Panc1 (cell line): ENCODE results near the gene PHF19. TPM values are rescaled to one million over a fixed set of nuclear protein-coding genes. Genes with fewer than 3 reads are reported as not detected.

Experiments used
- total RNA-seq: library from RNA; stranded (reverse); gene quantifications from one replicate; pipeline ENCODE4 v1.2.1, GENCODE V29; 2021; ENCODE audit not compliant: unreplicated experiment

PHF19 gene
- total RNA-seq, 1 experiment from 2014 or later, result 91.1 TPM

Other genes starting within 250 kb of the PHF19 start
- gene MEGF9, start 162.7 kb downstream of the PHF19 start, total RNA-seq, result 6.3 TPM
- gene FBXW2, start 83.8 kb downstream of the PHF19 start, total RNA-seq, result 46.0 TPM
- 53.0 TPM for gene PSMD5, start 34.3 kb downstream of the PHF19 start, total RNA-seq
- 4.7 TPM for gene TRAF1, start 49.6 kb upstream of the PHF19 start, total RNA-seq
- 1.6 TPM for gene C5, start 173.1 kb upstream of the PHF19 start, total RNA-seq
- gene CNTRL, start 197.8 kb upstream of the PHF19 start, total RNA-seq, result 11.5 TPM